ENCODE results near the gene MUC4.
"Not testable (repeated sequence)": the region's sequence is repeated elsewhere in the genome, so short reads cannot be mapped to it uniquely, and the experiment has no call there.

The MUC4 gene

GRCh38 chr3:195817578-195818135 lies 5.9 kb upstream of the MUC4 start:
- TF ChIP-seq CTCF (IDR thresholded peaks at IDR 0.05) = no peak
- no peak for DNase-seq (ENCODE audit: low spot score)

GRCh38 chr3:195816276-195816913 lies 4.7 kb upstream of the MUC4 start:
- not testable (repeated sequence) for H3K27ac ChIP-seq, H3K4me3 ChIP-seq
- DNase-seq (ENCODE audit: low spot score) = peak; percentile 69

More at GRCh38 chr3:195817578-195818135, 5.9 kb upstream of the MUC4 start:
- H3K4me3 ChIP-seq = no peak overlapping the region
- no peak overlapping the region for H3K27ac ChIP-seq

GRCh38 chr3:195815169-195815771 lies 3.5 kb upstream of the MUC4 start:
- no peak for TF ChIP-seq CTCF (IDR thresholded peaks at IDR 0.05)
- no peak overlapping the region for H3K27ac ChIP-seq
- H3K4me3 ChIP-seq = no peak overlapping the region
- no peak for DNase-seq (ENCODE audit: low spot score)

GRCh38 chr3:195813916-195814640 lies 2.3 kb upstream of the MUC4 start:
- TF ChIP-seq CTCF (IDR thresholded peaks at IDR 0.05) = no peak
- DNase-seq (ENCODE audit: low spot score) = no peak
- no peak overlapping the region for H3K27ac ChIP-seq
- H3K4me3 ChIP-seq = no peak overlapping the region

- no peak overlapping the region for H3K4me3 ChIP-seq
- no peak for TF ChIP-seq CTCF (IDR thresholded peaks at IDR 0.05)
- DNase-seq (ENCODE audit: low spot score) = no peak
These were observed 637 bp upstream of the MUC4 start for GRCh38 chr3:195812366-195812765.

GRCh38 chr3:195810455-195810845 lies 1.3 kb downstream of the MUC4 start:
- Histone ChIP-seq H3K27ac (no peak overlapping the region), H3K4me3 (no peak overlapping the region)
- TF ChIP-seq CTCF (IDR thresholded peaks at IDR 0.05) = no peak
- no peak for DNase-seq (ENCODE audit: low spot score)

More at GRCh38 chr3:195812366-195812765, 637 bp upstream of the MUC4 start:
- H3K27ac ChIP-seq = no peak overlapping the region

- no peak overlapping the region for H3K4me3 ChIP-seq
- no peak overlapping the region for H3K27ac ChIP-seq
- no peak for DNase-seq (ENCODE audit: low spot score)
- TF ChIP-seq CTCF (IDR thresholded peaks at IDR 0.05) = no peak
These were observed 1.8 kb downstream of the MUC4 start for GRCh38 chr3:195809796-195810454.

Measured in coronary artery (tissue), 2 donors.